H9 (cell line): ENCODE results near the gene BCL2L15. TPM values are rescaled to one million over a fixed set of nuclear protein-coding genes. Genes with fewer than 3 reads are reported as not detected.

Experiments used
- DNase-seq: peaks from one replicate; pipeline ENCODE4 v3.0.0-alpha.2; 2017
- H2AFZ ChIP-seq: one replicate; pipeline ENCODE4 v1.6.1; 2013; ENCODE audit warnings: mild to moderate bottlenecking, low read length, control low read depth, moderate library complexity
- H2AK5ac ChIP-seq: 2 replicates; pipeline ENCODE4 v1.6.1; 2013; ENCODE audit warnings: low read length, control low read depth, mixed read lengths; ENCODE audit not compliant: insufficient read length
- H2BK120ac ChIP-seq: one replicate; pipeline ENCODE4 v1.6.1; 2013; ENCODE audit warnings: low read depth, mild to moderate bottlenecking, low read length, control low read depth, inconsistent platforms; ENCODE audit not compliant: poor library complexity, severe bottlenecking
- H2BK12ac ChIP-seq: 2 replicates; pipeline ENCODE4 v1.6.1; 2013; ENCODE audit warnings: low read length, control low read depth, mixed read lengths, low read depth; ENCODE audit not compliant: insufficient read length
- H2BK15ac ChIP-seq: 2 replicates; pipeline ENCODE4 v1.6.1; 2013; ENCODE audit warnings: low read depth, low read length, control low read depth
- H2BK20ac ChIP-seq: one replicate; pipeline ENCODE4 v1.6.1; 2013; ENCODE audit warnings: low read depth, mild to moderate bottlenecking, low read length, control low read depth, inconsistent platforms; ENCODE audit not compliant: poor library complexity, severe bottlenecking
- H2BK5ac ChIP-seq: 2 replicates; pipeline ENCODE4 v1.6.1; 2013; ENCODE audit warnings: low read length, control low read depth, mixed read lengths; ENCODE audit not compliant: insufficient read length
- H3K14ac ChIP-seq: 2 replicates; pipeline ENCODE4 v1.6.1; 2013; ENCODE audit warnings: low read length, control low read depth; ENCODE audit not compliant: insufficient read depth
- H3K18ac ChIP-seq: 2 replicates; pipeline ENCODE4 v1.6.1; 2013; ENCODE audit warnings: low read depth, mild to moderate bottlenecking, mixed read lengths, low read length, control low read depth; ENCODE audit not compliant: insufficient read length
- H3K23ac ChIP-seq: 2 replicates; pipeline ENCODE4 v1.6.1; 2013; ENCODE audit warnings: low read length, control low read depth, mixed read lengths, low read depth; ENCODE audit not compliant: insufficient read length
- H3K23me2 ChIP-seq: 2 replicates; pipeline ENCODE4 v1.6.1; 2013; ENCODE audit warnings: low read depth, mild to moderate bottlenecking, mixed read lengths, low read length, control low read depth; ENCODE audit not compliant: insufficient read length, poor library complexity, severe bottlenecking
- H3K27ac ChIP-seq: 2 replicates; pipeline ENCODE4 v1.5.1; 2013; ENCODE audit warnings: low read length, control low read depth, mixed read lengths, low read depth; ENCODE audit not compliant: insufficient read length
- H3K27me3 ChIP-seq: 2 replicates; pipeline ENCODE4 v1.6.1; 2013; ENCODE audit warnings: low read length, control low read depth, inconsistent platforms; ENCODE audit not compliant: insufficient read depth
- H3K4ac ChIP-seq: 2 replicates; pipeline ENCODE4 v1.6.1; 2013; ENCODE audit warnings: low read depth, mild to moderate bottlenecking, control low read depth, inconsistent platforms, low read length, moderate library complexity
- H3K4me1 ChIP-seq: 2 replicates; pipeline ENCODE4 v1.6.1; 2013; ENCODE audit warnings: low read length, control low read depth, inconsistent platforms; ENCODE audit not compliant: insufficient read depth
- H3K4me2 ChIP-seq: 2 replicates; pipeline ENCODE4 v1.6.1; 2013; ENCODE audit warnings: low read length, control low read depth, mixed read lengths; ENCODE audit not compliant: insufficient read length, insufficient read depth
- H3K56ac ChIP-seq: 2 replicates; pipeline ENCODE4 v1.6.1; 2013; ENCODE audit warnings: low read depth, mild to moderate bottlenecking, mixed read lengths, low read length, control low read depth; ENCODE audit not compliant: insufficient read length
- H3K79me1 ChIP-seq: 2 replicates; pipeline ENCODE4 v1.6.1; 2013; ENCODE audit warnings: low read depth, mild to moderate bottlenecking, moderate library complexity, low read length, control low read depth, inconsistent platforms; ENCODE audit not compliant: insufficient read depth, poor library complexity, severe bottlenecking
- H3K79me2 ChIP-seq: 2 replicates; pipeline ENCODE4 v1.6.1; 2013; ENCODE audit warnings: low read length, control low read depth, inconsistent platforms; ENCODE audit not compliant: insufficient read depth
- H3K9ac ChIP-seq: 2 replicates; pipeline ENCODE4 v1.6.1; 2013; ENCODE audit warnings: low read length, control low read depth, mixed read lengths; ENCODE audit not compliant: insufficient read length; ENCODE audit errors: extremely low read depth
- H3K9me3 ChIP-seq: one replicate; pipeline ENCODE4 v1.6.1; 2013; ENCODE audit warnings: low read depth, low read length, inconsistent platforms; ENCODE audit not compliant: control insufficient read depth
- H3T11ph ChIP-seq: one replicate; pipeline ENCODE4 v1.6.1; 2013; ENCODE audit warnings: mild to moderate bottlenecking, low read length, control low read depth, inconsistent platforms
- H4K20me1 ChIP-seq: one replicate; pipeline ENCODE4 v1.6.1; 2013; ENCODE audit not compliant: control insufficient read depth, insufficient read length, insufficient read depth
- H4K5ac ChIP-seq: 2 replicates; pipeline ENCODE4 v1.6.1; 2013; ENCODE audit warnings: low read depth, mild to moderate bottlenecking, mixed read lengths, low read length, control low read depth; ENCODE audit not compliant: insufficient read length
- H4K8ac ChIP-seq: replicated peaks from 2 replicates; pipeline ENCODE4 v1.6.1; 2013; ENCODE audit warnings: low read length, control low read depth, mixed read lengths, low read depth; ENCODE audit not compliant: insufficient read length
- H4K91ac ChIP-seq: 2 replicates; pipeline ENCODE4 v1.6.1; 2013; ENCODE audit warnings: low read depth, mild to moderate bottlenecking, moderate library complexity, mixed read lengths, low read length, control low read depth; ENCODE audit not compliant: insufficient read length
- H3K27ac Mint-ChIP-seq, 3 experiments: 2 replicates in 2 of 3; 3 replicates in 1 of 3; pipeline ENCODE4 v1.8.0; 2020 to 2021; ENCODE audit warnings: mixed read lengths in 3 of 3, mild to moderate bottlenecking in 1 of 3, moderate library complexity in 1 of 3
- H3K27me3 Mint-ChIP-seq: 2 replicates; pipeline ENCODE4 v1.8.0; 2021; ENCODE audit warnings: low read depth, mild to moderate bottlenecking, moderate library complexity, mixed read lengths
- H3K36me3 Mint-ChIP-seq, 3 experiments: 2 replicates in 2 of 3; 3 replicates in 1 of 3; pipeline ENCODE4 v1.8.0; 2020 to 2021; ENCODE audit warnings: low read depth in 3 of 3, mixed read lengths in 3 of 3; ENCODE audit not compliant: insufficient read depth in 1 of 3
- H3K4me1 Mint-ChIP-seq, 2 experiments: 2 replicates each; pipeline ENCODE4 v1.8.0; 2020; ENCODE audit warnings: mixed read lengths in 2 of 2
- H3K4me3 Mint-ChIP-seq, 2 experiments: 2 replicates in 1 of 2; 3 replicates in 1 of 2; pipeline ENCODE4 v1.8.0; 2020 to 2021; ENCODE audit warnings: mild to moderate bottlenecking in 2 of 2, mixed read lengths in 2 of 2, moderate library complexity in 1 of 2
- H3K9me3 Mint-ChIP-seq, 2 experiments: 2 replicates in 1 of 2; 3 replicates in 1 of 2; pipeline ENCODE4 v1.8.0; 2020; ENCODE audit warnings: mild to moderate bottlenecking in 2 of 2, mixed read lengths in 2 of 2, moderate library complexity in 1 of 2
- WGBS: extraction: QIAGEN DNeasy Blood & Tissue Kit; methylation state at CpG from one replicate; pipeline ENCODE4 v1.1.7; 2013; ENCODE audit warnings: missing lambda C conversion rate, low lambda C conversion rate, mixed read lengths; ENCODE audit not compliant: insufficient read length; ENCODE audit errors: extremely low coverage; 5-methylcytosine and 5-hydroxymethylcytosine counted together
- total RNA-seq: library from RNA; stranded (reverse); gene quantifications from 2 replicates; pipeline ENCODE4 v1.2.1, GENCODE V29; 2021
- TF ChIP-seq, protein P1 (sequence below): fragments of 200-600 bp; sonication (generic); conservative IDR thresholded peaks from 3 replicates; pipeline ENCODE4 v1.8.0; 2021; ENCODE audit warnings: antibody characterized with exemption, mild to moderate bottlenecking

BCL2L15 gene
- total RNA-seq, 1 experiment from 2014 or later: 0.22 TPM

DNA sequence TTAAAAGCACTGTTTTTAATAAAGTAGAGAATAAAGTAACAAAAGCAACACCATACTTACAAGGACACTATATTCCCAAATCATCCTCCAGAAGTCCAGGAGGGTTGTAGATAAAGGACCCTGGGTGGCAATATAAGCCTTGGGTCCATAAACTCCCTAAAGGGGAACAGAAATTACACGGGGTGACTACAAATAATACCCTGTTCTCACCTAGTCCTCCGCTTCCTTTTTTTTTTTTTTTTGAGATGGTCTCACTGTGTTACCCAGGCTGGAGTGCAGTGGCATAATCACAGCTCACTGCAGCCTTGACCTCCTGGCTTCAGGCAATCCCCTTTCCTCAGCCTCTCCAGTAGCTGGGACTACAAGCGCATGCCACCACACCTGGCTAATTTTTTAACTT is 29.0 kb downstream of the BCL2L15 start:
- Mint-ChIP-seq H3K4me1 (no peaks in the 10 kb centered on the region; a peak in 1 of 4 replicates), H3K36me3 (no peaks in the 10 kb centered on the region), H3K27me3 (no peaks in the 10 kb centered on the region), H3K27ac (no peak overlapping the region), H3K4me3 (no peak overlapping the region), H3K9me3 (no peaks in the 10 kb centered on the region)
- Histone ChIP-seq H3K4ac (no peak overlapping the region), H3K56ac (no peak overlapping the region), H2BK120ac (no peak overlapping the region), H4K5ac (no peak overlapping the region), H3T11ph (no peak overlapping the region), H4K20me1 (no peaks in the 10 kb centered on the region), H4K8ac (no peak overlapping the region), H2BK5ac (no peak overlapping the region), H3K14ac (no peak overlapping the region), H2AK5ac (no peak overlapping the region), H3K23me2 (no peaks in the 10 kb centered on the region), H3K23ac (no peak overlapping the region), H4K91ac (no peak overlapping the region), H2BK15ac (no peak overlapping the region), H3K4me2 (no peak overlapping the region), H3K4me1 (no peaks in the 10 kb centered on the region), H3K9me3 (no peaks in the 10 kb centered on the region), H3K18ac (no peak overlapping the region), H2AFZ (no peak overlapping the region), H3K27ac (no peak overlapping the region), H3K9ac (no peak overlapping the region), H2BK20ac (no peak overlapping the region), H3K79me1 (no peaks in the 10 kb centered on the region), H3K27me3 (no peaks in the 10 kb centered on the region), H3K79me2 (no peaks in the 10 kb centered on the region), H2BK12ac (no peak overlapping the region)
- no peak for DNase-seq
- TF ChIP-seq, protein P1, sequence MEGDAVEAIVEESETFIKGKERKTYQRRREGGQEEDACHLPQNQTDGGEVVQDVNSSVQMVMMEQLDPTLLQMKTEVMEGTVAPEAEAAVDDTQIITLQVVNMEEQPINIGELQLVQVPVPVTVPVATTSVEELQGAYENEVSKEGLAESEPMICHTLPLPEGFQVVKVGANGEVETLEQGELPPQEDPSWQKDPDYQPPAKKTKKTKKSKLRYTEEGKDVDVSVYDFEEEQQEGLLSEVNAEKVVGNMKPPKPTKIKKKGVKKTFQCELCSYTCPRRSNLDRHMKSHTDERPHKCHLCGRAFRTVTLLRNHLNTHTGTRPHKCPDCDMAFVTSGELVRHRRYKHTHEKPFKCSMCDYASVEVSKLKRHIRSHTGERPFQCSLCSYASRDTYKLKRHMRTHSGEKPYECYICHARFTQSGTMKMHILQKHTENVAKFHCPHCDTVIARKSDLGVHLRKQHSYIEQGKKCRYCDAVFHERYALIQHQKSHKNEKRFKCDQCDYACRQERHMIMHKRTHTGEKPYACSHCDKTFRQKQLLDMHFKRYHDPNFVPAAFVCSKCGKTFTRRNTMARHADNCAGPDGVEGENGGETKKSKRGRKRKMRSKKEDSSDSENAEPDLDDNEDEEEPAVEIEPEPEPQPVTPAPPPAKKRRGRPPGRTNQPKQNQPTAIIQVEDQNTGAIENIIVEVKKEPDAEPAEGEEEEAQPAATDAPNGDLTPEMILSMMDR: no peak
- no CpG with 5 or more reads among the region's 3 CpGs for WGBS
